ENCODE results near the gene CERS5. TPM values are rescaled to one million over a fixed set of nuclear protein-coding genes. Genes with fewer than 3 reads are reported as not detected.

The CERS5 gene
- total and polyA plus RNA-seq, 12 donors, result 19.4 to 110 (median 37.0) TPM

- Histone ChIP-seq H3K9me3 (replicated peaks in 1 of 3) (no peaks in the 10 kb centered on the region), H3K4me3 (no peak overlapping the region), H3K27ac (no peak overlapping the region), H3K36me3 (replicated peaks in 1 of 2) (peaks cover 0 to 79% of the 10 kb centered on the region in 2 donors), H3K4me1 (replicated peaks in 1 of 2) (no peaks in the 10 kb centered on the region), H3K27me3 (no peaks in the 10 kb centered on the region)
- no peak for DNase-seq
- intact Hi-C loops (cut with DNase I), result no loop called here
- WGBS, 4 donors, result 89 to 98% (median 94%) methylated on average over 5 of the region's 5 CpGs
- no peak for TF ChIP-seq POLR2A (IDR thresholded peaks at IDR 0.05)
Observed at GRCh38 chr12:50198829-50199228, 31.7 kb upstream of the CERS5 start.

- TF ChIP-seq POLR2A (IDR thresholded peaks at IDR 0.05) (no peak), CTCF (IDR thresholded peaks at IDR 0.05) (no peak)
- Histone ChIP-seq H3K27me3 (no peaks in the 10 kb centered on the region), H3K36me3 (replicated peaks in 1 of 2) (peaks cover 0 to 70% of the 10 kb centered on the region in 2 donors), H3K9me3 (replicated peaks in 1 of 3) (no peaks in the 10 kb centered on the region), H3K27ac (no peak overlapping the region), H3K4me1 (replicated peaks in 1 of 2) (no peaks in the 10 kb centered on the region), H3K4me3 (no peak overlapping the region)
- no peak for DNase-seq
- 77 to 83% (median 81%) methylated on average over 5 of the region's 5 CpGs for WGBS, 4 donors
- intact Hi-C loops (cut with DNase I), result no loop called here
Observed at GRCh38 chr12:50197297-50197727, 30.1 kb upstream of the CERS5 start.

- no peaks in the 10 kb centered on the region for H3K4me1 ChIP-seq (replicated peaks in 1 of 2)
- no peak overlapping the region for H3K4me3 ChIP-seq
- DNase-seq, result no peak
- intact Hi-C loops (cut with DNase I), result no loop called here
- no peak overlapping the region for H3K27ac ChIP-seq
- H3K27me3 ChIP-seq, result no peaks in the 10 kb centered on the region
- 84 to 91% (median 88%) methylated on average over 4 of the region's 4 CpGs for WGBS, 4 donors
- H3K36me3 ChIP-seq (replicated peaks in 1 of 2), result peaks cover 0 to 70% of the 10 kb centered on the region in 2 donors
- no peaks in the 10 kb centered on the region for H3K9me3 ChIP-seq (replicated peaks in 1 of 3)
- no peak for TF ChIP-seq POLR2A (IDR thresholded peaks at IDR 0.05)
- no peak for TF ChIP-seq CTCF (IDR thresholded peaks at IDR 0.05)
Observed at GRCh38 chr12:50196537-50196936, 29.4 kb upstream of the CERS5 start.

GRCh38 chr12:50195832-50196231 is 28.7 kb upstream of the CERS5 start:
- TF ChIP-seq POLR2A (IDR thresholded peaks at IDR 0.05) (no peak), CTCF (IDR thresholded peaks at IDR 0.05) (no peak)
- Histone ChIP-seq H3K27me3 (no peaks in the 10 kb centered on the region), H3K27ac (no peak overlapping the region), H3K4me3 (no peak overlapping the region), H3K9me3 (replicated peaks in 1 of 3) (no peaks in the 10 kb centered on the region), H3K36me3 (replicated peaks in 1 of 2) (peaks cover 0 to 72% of the 10 kb centered on the region in 2 donors), H3K4me1 (replicated peaks in 1 of 2) (no peaks in the 10 kb centered on the region)
- intact Hi-C loops (cut with DNase I), result no loop called here
- DNase-seq, result no peak
- WGBS, 4 donors, result 80 to 90% (median 87%) methylated on average over 4 of the region's 4 CpGs

GRCh38 chr12:50192908-50193307 is 25.7 kb upstream of the CERS5 start:
- H3K4me3 ChIP-seq, result no peak overlapping the region
- intact Hi-C loops (cut with DNase I), result no loop called here
- H3K27ac ChIP-seq, result peak overlapping the region in 1 of 5 donors; percentile 6
- TF ChIP-seq POLR2A (IDR thresholded peaks at IDR 0.05), result no peak
- no peak for TF ChIP-seq CTCF (IDR thresholded peaks at IDR 0.05)
- peaks cover 0 to 9% of the 10 kb centered on the region in 2 donors for H3K4me1 ChIP-seq (replicated peaks in 1 of 2)
- H3K36me3 ChIP-seq (replicated peaks in 1 of 2), result peaks cover 0 to 47% of the 10 kb centered on the region in 2 donors
- H3K27me3 ChIP-seq, result no peaks in the 10 kb centered on the region
- WGBS, 4 donors, result 86 to 99% (median 93%) methylated on average over 5 of the region's 5 CpGs
- no peak for DNase-seq
- H3K9me3 ChIP-seq (replicated peaks in 1 of 3), result no peaks in the 10 kb centered on the region
